K562 (cell line): ENCODE results near the gene OCIAD2. TPM values are rescaled to one million over a fixed set of nuclear protein-coding genes. Genes with fewer than 3 reads are reported as not detected.

ENCODE experiments used
- CBFB ChIP-seq: sonication (generic); formaldehyde crosslinking; IDR thresholded peaks from 2 replicates; pipeline ENCODE4 v1.4.0; 2020; ENCODE audit warnings: mild to moderate bottlenecking, missing genetic modification reagents
- DMBX1 ChIP-seq: fragments of 250-450 bp; sonication (Bioruptor Pico); IDR thresholded peaks from 2 replicates; pipeline ENCODE4 v1.8.0; 2022; ENCODE audit warnings: inconsistent platforms, mild to moderate bottlenecking, moderate library complexity, borderline replicate concordance
- MYNN ChIP-seq, 2 experiments: sonication (generic); formaldehyde crosslinking in 1 of 2; IDR thresholded peaks; 2 replicates each; pipeline versions ENCODE4 v1.5.0 to v1.6.1; 2016 to 2020; ENCODE audit warnings: antibody characterized with exemption in 1 of 2, missing genetic modification reagents in 1 of 2
- NCOA4 ChIP-seq: fragments of 450-650 bp; IDR thresholded peaks from 2 replicates; pipeline ENCODE4 v1.6.1; 2018; ENCODE audit warnings: mild to moderate bottlenecking; ENCODE audit not compliant: partially characterized antibody
- NONO ChIP-seq, 2 experiments: fragments of 200-400 bp in 1 of 2; fragments of 450-650 bp in 1 of 2; formaldehyde crosslinking in 1 of 2; IDR thresholded peaks; 2 replicates each; pipeline ENCODE4 v1.6.1; 2017; ENCODE audit warnings: low read depth in 2 of 2, mild to moderate bottlenecking in 2 of 2, moderate library complexity in 2 of 2, low read length in 1 of 2
- PRPF4 ChIP-seq: fragments of 200-400 bp; formaldehyde crosslinking; IDR thresholded peaks from one replicate; pipeline ENCODE4 v1.6.1; 2017; ENCODE audit warnings: low read length, low read depth, mild to moderate bottlenecking; ENCODE audit not compliant: insufficient read depth, poor library complexity, severe bottlenecking
- SIN3B ChIP-seq: fragments of 450-650 bp; IDR thresholded peaks from 2 replicates; pipeline ENCODE4 v1.6.1; 2017; ENCODE audit warnings: low read depth, mild to moderate bottlenecking, moderate library complexity
- ZNF316 ChIP-seq: fragments of 450-650 bp; IDR thresholded peaks from 2 replicates; pipeline ENCODE4 v1.6.1; 2016
- polyA plus RNA-seq, 8 experiments: library from polyadenylated mRNA; depleted of rRNA in 4 of 8; stranded (reverse) in 5 of 8; unstranded in 3 of 8; fragments of >200 nt; fragmentation: Nextera tagmentation in 2 of 8; fragmentation: Illumina TruSeq in 1 of 8; extraction: Ambion mirVana in 2 of 8; extraction: Trizol in 1 of 8; gene quantifications; 2 replicates each; pipeline versions ENCODE4 v1.2.1 to v1.2.3, GENCODE V29; 2011 to 2014; ENCODE audit warnings: inconsistent platforms in 1 of 8, missing spikeins in 1 of 8
- total RNA-seq, 7 experiments: library from RNA; depleted of rRNA in 6 of 7; stranded (reverse); fragments of >200 nt in 6 of 7; fragmentation: Illumina TruSeq in 2 of 7; extraction: Trizol in 2 of 7; gene quantifications; 2 replicates each; pipeline versions ENCODE4 v1.2.1 to v1.2.3, GENCODE V29; 2011 to 2021; ENCODE audit warnings: low replicate concordance in 1 of 7
- TF ChIP-seq, protein P1 (sequence below), 2 experiments: fragments of 200-800 bp in 1 of 2; sonication (Bioruptor generic) in 1 of 2; sonication (generic) in 1 of 2; formaldehyde crosslinking in 1 of 2; IDR thresholded peaks in 1 of 2; conservative IDR thresholded peaks in 1 of 2; 2 replicates each; pipeline versions ENCODE4 v1.5.0 to v1.6.1; 2016 to 2020; ENCODE audit warnings: missing compliant biosample characterization in 1 of 2, missing genetic modification characterization in 1 of 2, missing genetic modification reagents in 1 of 2
- TF ChIP-seq, protein P2 (sequence below): fragments of 250-450 bp; sonication (Bioruptor Pico); IDR thresholded peaks from 2 replicates; pipeline ENCODE4 v1.8.0; 2022; ENCODE audit warnings: moderate library complexity, mild to moderate bottlenecking, inconsistent platforms
- TF ChIP-seq, protein P3 (sequence below): fragments of 450-650 bp; formaldehyde crosslinking; IDR thresholded peaks from 2 replicates; pipeline ENCODE4 v1.4.0; 2020; ENCODE audit warnings: mild to moderate bottlenecking, mixed read lengths
- TF ChIP-seq, protein P4 (sequence below): fragments of 200-800 bp; sonication (Bioruptor generic); IDR thresholded peaks from 2 replicates; pipeline ENCODE4 v1.6.1; 2017; ENCODE audit warnings: missing genetic modification characterization, missing compliant biosample characterization
- TF ChIP-seq, protein P5 (sequence below): fragments of 150-350 bp; IDR thresholded peaks from 2 replicates; pipeline ENCODE4 v1.6.1; 2014; ENCODE audit warnings: low read depth, mild to moderate bottlenecking, low read length, borderline replicate concordance
- TF ChIP-seq, protein P6 (sequence below), 2 experiments: fragments of 250-450 bp in 1 of 2; fragments of 450-650 bp in 1 of 2; sonication (Bioruptor Pico) in 1 of 2; IDR thresholded peaks; 2 replicates each; pipeline versions ENCODE4 v1.6.1 to v1.8.0; 2016 to 2021; ENCODE audit warnings: mild to moderate bottlenecking in 2 of 2, moderate library complexity in 2 of 2, missing compliant biosample characterization in 1 of 2, missing genetic modification characterization in 1 of 2

OCIAD2 gene
- total and polyA plus RNA-seq, 9 of the 15 experiments (the other 6 are each of a cell fraction or from before 2014, with no cell fraction given): 0.11 to 0.98 TPM; not detected in 7

DNA sequence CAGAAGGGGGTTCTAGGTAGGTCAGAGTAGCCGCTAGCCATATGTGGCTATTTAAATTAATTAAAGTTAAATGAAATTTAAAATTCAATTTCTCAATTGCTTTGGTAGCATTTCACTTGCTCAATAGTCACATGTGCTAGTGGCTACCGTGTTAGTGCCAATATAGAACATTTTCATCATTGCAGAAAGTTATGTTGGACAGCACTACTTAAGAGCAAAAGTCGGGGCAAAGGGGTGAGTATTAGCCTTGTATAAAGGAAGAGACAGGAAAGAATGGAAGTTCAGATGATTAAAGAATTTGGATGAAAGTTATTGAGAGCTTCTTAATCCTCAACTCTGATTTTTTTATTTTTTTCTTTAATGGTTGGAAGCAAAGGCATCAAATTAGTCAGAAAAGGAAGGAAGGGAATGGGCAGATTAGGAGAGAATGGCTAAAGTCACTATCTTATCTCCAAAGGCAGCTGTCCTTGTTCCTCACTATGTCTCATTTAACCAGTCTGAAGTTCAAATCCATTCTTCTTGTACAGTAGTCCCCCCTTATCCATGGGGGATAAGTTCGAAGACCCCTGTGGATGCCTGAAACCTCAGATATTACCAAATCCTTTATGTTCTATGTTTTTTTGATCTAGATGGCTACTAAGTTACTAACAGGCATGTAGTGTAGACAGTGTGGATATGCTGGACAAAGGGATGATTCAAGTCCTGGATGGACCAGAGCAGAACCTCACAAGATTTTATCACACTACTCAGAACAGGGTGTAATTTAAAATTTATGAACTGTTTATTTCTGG, 52.8 kb downstream of the OCIAD2 start (continued):
- TF ChIP-seq, protein P1, sequence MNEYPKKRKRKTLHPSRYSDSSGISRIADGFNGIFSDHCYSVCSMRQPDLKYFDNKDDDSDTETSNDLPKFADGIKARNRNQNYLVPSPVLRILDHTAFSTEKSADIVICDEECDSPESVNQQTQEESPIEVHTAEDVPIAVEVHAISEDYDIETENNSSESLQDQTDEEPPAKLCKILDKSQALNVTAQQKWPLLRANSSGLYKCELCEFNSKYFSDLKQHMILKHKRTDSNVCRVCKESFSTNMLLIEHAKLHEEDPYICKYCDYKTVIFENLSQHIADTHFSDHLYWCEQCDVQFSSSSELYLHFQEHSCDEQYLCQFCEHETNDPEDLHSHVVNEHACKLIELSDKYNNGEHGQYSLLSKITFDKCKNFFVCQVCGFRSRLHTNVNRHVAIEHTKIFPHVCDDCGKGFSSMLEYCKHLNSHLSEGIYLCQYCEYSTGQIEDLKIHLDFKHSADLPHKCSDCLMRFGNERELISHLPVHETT (CRISPR knock-in tag; conservative IDR thresholded peaks at IDR 0.05 in 1 of 2, IDR thresholded peaks at IDR 0.05 in 1 of 2): no peak
- TF ChIP-seq, protein P2, sequence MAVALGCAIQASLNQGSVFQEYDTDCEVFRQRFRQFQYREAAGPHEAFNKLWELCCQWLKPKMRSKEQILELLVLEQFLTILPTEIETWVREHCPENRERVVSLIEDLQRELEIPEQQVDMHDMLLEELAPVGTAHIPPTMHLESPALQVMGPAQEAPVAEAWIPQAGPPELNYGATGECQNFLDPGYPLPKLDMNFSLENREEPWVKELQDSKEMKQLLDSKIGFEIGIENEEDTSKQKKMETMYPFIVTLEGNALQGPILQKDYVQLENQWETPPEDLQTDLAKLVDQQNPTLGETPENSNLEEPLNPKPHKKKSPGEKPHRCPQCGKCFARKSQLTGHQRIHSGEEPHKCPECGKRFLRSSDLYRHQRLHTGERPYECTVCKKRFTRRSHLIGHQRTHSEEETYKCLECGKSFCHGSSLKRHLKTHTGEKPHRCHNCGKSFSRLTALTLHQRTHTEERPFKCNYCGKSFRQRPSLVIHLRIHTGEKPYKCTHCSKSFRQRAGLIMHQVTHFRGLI: no peak
- TF ChIP-seq, protein P3, sequence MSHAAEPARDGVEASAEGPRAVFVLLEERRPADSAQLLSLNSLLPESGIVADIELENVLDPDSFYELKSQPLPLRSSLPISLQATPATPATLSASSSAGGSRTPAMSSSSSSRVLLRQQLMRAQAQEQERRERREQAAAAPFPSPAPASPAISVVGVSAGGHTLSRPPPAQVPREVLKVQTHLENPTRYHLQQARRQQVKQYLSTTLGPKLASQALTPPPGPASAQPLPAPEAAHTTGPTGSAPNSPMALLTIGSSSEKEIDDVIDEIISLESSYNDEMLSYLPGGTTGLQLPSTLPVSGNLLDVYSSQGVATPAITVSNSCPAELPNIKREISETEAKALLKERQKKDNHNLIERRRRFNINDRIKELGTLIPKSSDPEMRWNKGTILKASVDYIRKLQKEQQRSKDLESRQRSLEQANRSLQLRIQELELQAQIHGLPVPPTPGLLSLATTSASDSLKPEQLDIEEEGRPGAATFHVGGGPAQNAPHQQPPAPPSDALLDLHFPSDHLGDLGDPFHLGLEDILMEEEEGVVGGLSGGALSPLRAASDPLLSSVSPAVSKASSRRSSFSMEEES (CRISPR knock-in tag): no peak
- TF ChIP-seq, protein P4, sequence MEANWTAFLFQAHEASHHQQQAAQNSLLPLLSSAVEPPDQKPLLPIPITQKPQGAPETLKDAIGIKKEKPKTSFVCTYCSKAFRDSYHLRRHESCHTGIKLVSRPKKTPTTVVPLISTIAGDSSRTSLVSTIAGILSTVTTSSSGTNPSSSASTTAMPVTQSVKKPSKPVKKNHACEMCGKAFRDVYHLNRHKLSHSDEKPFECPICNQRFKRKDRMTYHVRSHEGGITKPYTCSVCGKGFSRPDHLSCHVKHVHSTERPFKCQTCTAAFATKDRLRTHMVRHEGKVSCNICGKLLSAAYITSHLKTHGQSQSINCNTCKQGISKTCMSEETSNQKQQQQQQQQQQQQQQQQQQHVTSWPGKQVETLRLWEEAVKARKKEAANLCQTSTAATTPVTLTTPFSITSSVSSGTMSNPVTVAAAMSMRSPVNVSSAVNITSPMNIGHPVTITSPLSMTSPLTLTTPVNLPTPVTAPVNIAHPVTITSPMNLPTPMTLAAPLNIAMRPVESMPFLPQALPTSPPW (CRISPR knock-in tag): no peak; the same call in 1 of the 2 replicates
- TF ChIP-seq CBFB: no peak
- TF ChIP-seq NCOA4: no peak
- TF ChIP-seq SIN3B: no peak
- TF ChIP-seq ZNF316: no peak
- TF ChIP-seq, protein P5, sequence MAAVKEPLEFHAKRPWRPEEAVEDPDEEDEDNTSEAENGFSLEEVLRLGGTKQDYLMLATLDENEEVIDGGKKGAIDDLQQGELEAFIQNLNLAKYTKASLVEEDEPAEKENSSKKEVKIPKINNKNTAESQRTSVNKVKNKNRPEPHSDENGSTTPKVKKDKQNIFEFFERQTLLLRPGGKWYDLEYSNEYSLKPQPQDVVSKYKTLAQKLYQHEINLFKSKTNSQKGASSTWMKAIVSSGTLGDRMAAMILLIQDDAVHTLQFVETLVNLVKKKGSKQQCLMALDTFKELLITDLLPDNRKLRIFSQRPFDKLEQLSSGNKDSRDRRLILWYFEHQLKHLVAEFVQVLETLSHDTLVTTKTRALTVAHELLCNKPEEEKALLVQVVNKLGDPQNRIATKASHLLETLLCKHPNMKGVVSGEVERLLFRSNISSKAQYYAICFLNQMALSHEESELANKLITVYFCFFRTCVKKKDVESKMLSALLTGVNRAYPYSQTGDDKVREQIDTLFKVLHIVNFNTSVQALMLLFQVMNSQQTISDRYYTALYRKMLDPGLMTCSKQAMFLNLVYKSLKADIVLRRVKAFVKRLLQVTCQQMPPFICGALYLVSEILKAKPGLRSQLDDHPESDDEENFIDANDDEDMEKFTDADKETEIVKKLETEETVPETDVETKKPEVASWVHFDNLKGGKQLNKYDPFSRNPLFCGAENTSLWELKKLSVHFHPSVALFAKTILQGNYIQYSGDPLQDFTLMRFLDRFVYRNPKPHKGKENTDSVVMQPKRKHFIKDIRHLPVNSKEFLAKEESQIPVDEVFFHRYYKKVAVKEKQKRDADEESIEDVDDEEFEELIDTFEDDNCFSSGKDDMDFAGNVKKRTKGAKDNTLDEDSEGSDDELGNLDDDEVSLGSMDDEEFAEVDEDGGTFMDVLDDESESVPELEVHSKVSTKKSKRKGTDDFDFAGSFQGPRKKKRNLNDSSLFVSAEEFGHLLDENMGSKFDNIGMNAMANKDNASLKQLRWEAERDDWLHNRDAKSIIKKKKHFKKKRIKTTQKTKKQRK: no peak
- TF ChIP-seq MYNN (IDR thresholded peaks at IDR 0.05): no peak
- TF ChIP-seq MYNN (CRISPR knock-in tag; IDR thresholded peaks at IDR 0.05): no peak
- no peak for TF ChIP-seq PRPF4
- no peak for TF ChIP-seq DMBX1 (CRISPR knock-in tag)
- TF ChIP-seq, protein P6, sequence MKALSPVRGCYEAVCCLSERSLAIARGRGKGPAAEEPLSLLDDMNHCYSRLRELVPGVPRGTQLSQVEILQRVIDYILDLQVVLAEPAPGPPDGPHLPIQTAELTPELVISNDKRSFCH (CRISPR knock-in tag; IDR thresholded peaks at IDR 0.05): no peak
- TF ChIP-seq, protein P6 (tag; IDR thresholded peaks at IDR 0.05): 0 out of 2 replicates have a peak, but pooled peaks have one; percentile 34
- no peak for TF ChIP-seq NONO (IDR thresholded peaks at IDR 0.05; ENCODE audit: low read depth in 2 of 2, low read length in 1 of 2)
